ENCODE results near the gene SYDE2.
"Not testable (repeated sequence)": the region's sequence is repeated elsewhere in the genome, so short reads cannot be mapped to it uniquely, and the experiment has no call there.

Gene SYDE2, protein sequence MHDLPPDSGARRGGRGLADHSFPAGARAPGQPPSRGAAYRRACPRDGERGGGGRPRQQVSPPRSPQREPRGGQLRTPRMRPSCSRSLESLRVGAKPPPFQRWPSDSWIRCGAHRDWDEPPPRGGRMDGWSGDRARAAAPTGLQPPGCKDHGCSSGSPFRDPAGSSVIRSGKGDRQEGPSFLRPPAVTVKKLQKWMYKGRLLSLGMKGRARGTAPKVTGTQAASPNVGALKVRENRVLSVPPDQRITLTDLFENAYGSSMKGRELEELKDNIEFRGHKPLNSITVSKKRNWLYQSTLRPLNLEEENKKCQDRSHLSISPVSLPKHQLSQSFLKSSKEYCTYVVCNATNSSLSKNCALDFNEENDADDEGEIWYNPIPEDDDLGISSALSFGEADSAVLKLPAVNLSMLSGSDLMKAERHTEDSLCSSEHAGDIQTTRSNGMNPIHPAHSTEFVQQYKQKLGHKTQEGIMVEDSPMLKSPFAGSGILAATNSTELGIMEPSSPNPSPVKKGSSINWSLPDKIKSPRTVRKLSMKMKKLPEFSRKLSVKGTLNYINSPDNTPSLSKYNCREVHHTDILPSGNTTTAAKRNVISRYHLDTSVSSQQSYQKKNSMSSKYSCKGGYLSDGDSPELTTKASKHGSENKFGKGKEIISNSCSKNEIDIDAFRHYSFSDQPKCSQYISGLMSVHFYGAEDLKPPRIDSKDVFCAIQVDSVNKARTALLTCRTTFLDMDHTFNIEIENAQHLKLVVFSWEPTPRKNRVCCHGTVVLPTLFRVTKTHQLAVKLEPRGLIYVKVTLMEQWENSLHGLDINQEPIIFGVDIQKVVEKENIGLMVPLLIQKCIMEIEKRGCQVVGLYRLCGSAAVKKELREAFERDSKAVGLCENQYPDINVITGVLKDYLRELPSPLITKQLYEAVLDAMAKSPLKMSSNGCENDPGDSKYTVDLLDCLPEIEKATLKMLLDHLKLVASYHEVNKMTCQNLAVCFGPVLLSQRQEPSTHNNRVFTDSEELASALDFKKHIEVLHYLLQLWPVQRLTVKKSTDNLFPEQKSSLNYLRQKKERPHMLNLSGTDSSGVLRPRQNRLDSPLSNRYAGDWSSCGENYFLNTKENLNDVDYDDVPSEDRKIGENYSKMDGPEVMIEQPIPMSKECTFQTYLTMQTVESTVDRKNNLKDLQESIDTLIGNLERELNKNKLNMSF

DNA sequence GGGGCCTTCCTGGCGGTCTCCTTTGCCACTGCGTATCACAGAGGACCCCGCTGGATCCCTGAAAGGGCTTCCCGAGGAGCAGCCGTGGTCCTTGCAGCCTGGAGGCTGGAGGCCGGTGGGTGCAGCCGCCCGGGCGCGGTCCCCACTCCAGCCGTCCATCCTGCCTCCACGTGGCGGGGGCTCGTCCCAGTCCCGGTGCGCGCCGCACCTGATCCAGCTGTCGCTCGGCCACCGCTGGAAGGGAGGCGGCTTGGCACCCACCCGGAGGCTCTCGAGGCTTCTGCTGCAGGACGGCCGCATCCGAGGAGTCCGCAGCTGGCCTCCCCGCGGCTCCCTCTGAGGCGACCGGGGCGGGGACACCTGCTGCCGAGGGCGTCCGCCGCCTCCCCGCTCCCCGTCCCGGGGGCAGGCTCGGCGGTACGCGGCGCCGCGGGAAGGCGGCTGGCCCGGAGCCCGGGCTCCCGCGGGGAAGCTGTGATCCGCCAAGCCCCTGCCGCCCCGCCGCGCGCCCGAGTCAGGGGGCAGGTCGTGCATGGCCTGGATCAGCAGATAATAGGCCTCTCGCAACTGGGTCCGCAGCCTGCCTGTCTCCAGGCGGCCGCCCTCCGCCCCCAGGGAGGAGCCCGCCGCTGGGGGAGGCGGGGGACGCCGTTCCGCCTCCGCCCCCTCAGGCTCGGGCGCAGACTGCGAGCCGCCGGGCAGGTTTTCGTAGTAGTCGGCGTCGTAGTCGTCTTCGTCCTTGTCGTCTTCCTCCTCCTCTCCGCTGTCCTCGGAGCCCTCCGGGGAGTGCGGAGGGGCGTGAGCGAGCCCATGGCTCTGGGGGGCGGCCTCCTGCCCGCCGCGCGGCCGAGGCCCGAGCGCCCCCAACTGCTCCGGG is at the start of gene SYDE2:
SYDE2 (minus strand) TSS at position 554 of the 877 bp plus-strand sequence; CDS start at position 534, 20 bp downstream.
- peak; percentile 90 for DNase-seq

DNA sequence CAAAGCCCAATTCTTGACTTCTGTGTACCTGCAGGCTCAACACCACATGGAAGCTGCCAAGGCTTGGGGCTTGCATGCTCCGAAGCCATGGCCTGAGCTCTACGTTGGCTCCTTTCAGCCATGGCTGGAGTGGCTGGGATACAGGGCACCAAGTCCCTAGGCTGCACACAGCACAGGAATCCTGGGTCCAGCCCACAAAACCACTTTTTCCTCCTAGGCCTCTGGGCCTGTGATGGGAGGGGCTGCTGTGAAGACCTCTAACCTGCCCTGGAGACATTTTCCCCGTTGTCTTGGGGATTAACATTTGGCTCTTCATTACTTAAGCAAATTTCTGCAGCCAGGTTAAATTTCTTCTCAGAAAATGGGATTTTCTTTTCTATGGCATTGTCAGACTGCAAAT is 48.2 kb upstream of the SYDE2 start:
- not testable (repeated sequence) for DNase-seq

DNA sequence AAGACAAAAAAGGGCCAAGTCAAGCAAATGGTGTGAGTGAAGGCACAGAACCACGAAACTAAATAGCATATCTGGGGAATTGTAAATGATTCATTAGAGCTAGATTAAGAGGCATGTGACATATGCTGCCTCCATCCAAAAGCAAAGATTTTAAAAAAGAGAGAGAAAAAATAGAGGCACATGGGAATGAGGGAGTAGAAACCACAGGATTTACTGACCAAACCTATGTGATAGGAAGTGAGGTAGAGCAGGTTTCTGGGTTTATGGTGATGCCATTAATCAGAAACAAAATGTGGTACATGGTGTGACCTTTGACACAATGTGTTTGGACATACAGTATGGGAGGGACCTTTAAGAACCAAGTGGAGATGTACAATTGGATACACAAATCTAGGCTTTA is 45.1 kb upstream of the SYDE2 start:
- DNase-seq = no peak

DNA sequence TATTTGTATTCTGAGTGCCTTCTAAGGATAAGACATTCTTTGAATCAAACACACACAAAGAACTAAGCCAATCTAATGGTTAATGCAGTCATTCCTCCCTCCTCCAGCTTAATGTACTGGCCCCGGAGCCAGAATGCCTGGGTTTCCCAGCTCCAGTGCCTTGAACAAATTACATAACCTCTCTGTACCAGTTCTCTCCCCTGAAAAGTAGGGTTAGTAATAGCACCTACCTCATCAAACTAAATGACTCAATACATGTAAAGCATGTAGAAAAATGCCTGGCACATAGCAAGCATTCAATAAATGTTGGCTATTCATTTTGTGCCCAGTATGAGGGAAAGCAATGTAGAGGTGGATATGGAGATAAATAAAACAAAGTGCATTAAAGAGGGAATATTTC is 44.6 kb upstream of the SYDE2 start:
- no peak for DNase-seq

DNA sequence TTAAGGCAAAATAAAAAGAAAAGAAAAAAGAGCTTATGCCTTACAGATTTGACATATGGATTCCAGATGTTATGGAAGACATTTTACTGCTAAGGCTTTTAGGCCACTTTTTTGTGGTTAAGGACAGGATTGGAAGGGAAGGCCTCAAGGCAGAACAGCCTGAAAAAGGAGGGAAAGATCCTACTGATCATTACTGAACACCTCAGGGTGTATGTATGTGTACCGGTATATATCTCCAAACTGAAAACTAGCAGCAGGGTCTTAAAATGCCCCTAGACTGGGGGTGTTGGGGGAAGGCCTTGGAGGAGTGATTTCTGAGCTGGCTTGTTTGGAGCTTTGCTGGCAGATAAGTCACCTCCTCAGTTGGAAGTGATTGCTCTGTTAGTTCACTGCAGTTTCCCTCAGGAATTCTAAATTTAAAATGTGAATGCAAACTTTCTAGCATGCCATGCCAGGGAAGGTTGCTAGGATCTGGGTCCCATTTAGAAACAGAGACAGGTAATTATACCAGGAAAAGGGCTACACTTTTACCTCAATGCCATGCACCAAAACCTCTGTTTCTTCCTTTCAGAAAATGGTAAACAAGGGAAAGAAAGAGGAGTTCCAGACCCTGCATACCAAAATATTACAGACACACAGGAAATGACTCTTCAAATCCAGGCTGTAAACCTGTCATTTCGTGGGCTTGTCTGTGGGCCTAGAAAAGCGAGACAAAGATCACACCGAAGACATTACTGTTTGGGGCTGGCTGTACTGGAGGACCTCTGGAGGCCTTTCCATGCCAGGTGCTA is 43.6 kb upstream of the SYDE2 start:
- no peak for DNase-seq

DNA sequence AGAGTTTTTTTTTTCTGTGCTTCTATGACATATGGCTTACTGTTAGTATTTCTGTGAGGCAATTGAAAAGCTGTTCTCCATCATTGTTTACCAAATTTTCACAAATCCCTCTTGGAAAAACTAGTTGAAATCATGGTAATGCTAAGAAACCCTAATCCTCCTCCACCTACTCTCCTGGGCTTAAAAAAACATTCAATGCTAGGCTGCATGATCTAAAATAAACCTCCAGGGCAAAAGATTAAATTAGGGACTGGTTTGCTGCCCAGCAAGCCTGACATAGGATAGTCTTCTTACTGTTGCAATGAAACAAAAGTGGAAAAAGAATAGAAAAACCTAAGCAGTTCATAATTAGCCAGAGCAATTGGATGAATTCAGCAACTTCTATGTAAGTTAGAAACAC is 42.6 kb upstream of the SYDE2 start:
- no peak for DNase-seq

DNA sequence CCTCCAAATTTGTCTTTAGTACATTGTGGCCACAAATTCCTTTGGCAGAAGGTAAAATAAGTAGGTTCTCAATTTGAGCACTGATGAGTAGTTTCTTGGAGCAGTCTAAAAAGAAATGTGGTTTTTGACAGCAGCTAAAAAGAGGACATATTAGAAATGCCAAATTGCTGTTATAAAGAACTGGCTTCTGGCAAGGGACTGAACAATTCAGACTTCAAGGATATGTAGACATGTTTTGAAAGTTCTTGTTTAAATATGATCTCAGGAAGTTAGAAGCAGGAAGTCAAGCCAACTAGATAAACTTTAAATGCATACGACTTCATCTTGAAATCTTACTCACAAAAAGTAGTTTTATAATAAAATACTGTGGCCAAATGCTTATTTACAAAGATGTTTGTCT is 39.8 kb upstream of the SYDE2 start:
- no peak for DNase-seq

DNA sequence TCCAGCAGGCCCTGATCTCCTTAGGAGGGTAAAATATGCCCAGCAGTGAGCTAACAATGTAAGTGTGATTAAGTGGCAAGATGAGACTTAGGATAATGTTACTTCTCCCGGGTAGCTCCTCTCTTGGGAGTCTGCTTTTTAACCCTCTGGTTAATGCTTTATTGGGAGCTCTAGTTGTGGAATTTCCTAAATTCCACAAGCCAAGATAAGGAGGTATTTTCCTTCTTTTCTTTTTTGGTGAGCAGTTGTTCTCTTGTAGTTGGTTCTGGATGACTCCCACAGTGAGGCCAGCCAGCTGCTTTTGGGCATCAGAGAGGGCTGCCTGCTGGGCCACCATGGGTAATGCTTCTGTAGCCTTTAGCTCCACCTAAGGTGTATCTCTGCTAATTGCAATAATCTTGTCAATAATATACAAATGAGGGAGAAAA is 39.4 kb upstream of the SYDE2 start:
- no peak for DNase-seq

DNA sequence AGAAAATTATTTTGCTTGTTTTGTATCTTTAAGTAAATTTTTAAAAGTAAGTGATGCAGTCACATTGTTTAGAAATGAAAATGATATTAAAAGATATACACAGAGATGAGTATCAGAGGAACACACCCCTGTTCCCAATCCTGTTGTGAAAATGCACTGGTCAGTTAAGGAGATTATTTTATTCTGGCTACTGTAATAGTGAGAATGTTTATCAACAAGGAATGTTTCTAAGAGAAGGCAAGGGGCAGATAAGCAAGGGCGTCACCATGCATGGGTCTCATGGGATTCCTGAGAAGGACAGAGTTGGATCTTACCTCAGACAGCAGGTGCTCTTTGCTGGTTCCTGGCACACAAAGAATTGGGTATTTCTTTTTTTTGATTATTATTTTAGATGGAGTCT is 36.8 kb upstream of the SYDE2 start:
- DNase-seq = no peak

DNA sequence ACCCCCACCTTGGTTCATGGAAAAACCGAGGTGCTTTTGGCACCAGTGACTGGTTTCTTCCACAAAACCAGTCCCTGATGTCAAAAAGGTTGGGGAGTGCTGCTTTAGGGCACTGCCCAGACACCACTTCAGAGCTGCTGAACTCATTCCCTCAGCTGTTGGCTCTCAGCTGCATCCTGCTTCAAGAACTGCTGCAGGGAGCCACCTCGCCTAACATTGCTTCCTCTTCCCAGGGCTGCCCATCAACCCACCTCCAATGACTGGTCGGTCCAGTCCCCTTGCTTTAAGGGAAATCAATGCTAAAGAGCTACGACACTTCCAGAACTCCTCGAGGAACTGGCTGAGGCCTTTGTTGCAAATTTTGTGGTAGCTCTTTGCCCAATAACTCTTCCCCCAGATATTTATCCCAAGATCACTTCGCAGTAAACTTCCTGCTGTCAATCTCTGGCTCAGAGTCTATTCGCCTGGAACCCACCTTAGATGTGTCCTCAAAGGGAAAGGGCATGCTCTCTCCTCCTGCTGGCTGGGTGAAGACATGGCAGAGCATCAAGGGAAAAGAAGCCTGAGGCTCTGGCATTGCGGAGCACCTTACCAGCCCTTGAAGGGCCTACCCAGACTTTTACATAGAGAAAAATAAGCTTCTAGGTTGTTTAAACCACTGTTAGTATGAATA is 29.6 kb upstream of the SYDE2 start:
- DNase-seq = no peak

DNA sequence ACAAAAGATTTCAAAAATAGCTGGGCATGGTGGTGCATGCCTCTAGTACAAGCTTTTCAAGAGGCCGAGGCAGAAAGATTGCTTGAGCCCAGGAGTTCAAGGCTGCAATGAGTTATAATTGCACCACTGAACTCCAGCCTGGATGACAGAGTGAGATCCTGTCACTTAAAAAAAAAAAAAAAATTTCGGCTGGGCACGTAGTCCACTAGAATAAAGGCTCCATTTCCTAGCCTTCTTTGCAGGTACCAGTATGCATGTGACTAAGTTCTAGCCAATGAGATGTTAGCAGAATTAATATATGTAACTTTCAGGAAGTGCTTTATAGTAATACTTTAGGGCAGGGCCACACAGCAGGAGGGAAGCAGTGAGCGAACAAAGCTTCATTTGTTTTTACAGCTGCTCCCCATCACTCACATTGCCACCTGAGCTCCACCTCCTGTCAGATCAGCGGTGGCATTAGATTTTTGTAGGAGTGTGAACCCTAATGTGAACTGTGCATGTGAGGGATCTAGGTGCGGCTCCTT is 28.8 kb upstream of the SYDE2 start:
- no peak for DNase-seq

DNA sequence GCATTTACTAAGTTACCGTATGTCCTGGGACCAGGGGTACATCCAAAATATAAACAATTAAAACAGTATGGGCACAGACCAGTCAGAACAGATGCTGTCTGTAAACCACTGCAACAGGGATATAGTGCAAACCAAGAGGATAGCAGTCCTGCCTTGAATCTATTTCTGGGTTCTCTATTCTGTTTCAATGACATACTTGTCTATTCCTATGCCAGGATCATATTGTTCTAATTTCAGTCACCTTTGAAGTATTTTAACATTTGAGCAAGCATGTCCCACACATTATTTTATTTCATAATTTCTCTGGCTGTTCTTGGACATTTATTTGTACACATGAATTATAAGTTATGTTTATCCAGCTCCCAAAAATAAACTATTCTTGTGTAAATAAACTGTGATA is 28.2 kb upstream of the SYDE2 start:
- no peak for DNase-seq

DNA sequence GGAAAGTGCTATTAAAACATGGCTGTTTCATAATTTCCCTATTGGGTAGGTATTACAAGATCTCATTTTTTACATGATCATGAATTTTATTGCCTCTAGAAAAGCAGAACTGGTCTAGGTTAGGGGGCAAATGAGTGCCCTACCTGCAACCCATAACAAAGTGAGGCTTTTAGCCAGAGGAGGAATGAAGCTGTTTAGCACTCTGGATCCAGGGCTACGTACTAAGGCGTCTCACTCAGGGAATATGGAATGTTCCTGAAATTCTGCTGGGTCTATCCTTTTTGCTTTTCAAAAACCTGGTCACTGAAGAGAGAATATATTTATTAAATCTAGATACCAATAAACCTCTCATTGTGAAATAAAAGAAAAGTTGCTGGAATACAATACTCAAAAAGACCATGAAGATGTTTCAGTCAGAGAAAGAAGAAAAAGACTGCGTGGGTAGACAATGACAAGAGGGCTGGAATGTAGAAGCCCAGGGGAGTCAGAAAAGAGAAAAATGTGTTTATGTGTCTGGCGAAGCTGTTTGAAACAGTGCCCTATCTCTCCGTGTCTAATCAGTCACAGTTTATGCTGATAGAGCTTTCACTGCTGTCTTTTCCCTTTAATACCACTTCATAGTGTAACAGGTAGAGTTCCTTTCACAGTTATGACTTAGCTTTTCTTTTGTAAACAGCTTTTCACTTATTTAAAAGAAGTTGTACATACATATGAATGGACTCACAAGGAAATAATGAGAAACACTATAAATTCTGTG is 25.0 kb upstream of the SYDE2 start:
- DNase-seq = no peak

DNA sequence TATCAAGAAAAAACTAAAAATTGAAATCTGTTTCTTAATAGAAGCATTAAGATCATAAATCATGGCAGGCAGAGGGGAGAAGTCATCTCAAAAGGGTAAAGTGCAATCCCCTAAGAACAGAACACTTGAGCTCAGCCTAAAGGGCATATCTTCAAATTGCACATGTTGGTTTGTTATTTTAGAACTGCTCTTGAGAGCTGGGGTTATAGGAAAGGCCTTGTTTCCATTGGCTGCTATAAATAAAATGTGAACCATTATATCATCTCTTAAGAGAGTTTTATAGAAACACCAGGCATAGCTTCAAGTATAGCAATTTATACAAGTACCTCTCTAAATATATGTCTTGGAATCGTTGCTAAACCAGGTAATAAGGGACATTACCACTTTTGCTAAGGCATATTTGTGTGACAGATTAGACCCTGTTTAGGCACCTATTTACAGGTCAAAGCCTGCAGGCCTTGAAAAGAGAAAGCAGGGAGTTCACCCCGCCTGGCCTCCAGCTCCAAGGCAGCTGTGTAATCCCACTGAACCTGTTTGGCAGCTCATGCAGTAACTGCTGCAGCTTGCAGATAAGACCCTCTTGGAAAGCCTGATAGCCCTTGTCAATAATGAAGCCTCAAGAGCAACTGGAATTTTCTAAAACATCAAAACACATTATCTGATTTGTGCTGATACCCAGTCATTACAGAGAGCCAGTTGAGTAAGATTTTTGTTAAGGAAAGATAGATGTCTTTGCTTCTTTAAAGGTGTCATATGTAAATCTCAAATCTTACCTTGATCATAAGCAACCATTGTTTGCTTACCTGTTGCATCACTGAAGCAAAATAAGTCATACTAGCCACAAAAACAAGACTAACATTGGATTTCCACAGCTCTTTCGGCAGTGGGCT is 24.2 kb upstream of the SYDE2 start:
- DNase-seq = no peak

DNA sequence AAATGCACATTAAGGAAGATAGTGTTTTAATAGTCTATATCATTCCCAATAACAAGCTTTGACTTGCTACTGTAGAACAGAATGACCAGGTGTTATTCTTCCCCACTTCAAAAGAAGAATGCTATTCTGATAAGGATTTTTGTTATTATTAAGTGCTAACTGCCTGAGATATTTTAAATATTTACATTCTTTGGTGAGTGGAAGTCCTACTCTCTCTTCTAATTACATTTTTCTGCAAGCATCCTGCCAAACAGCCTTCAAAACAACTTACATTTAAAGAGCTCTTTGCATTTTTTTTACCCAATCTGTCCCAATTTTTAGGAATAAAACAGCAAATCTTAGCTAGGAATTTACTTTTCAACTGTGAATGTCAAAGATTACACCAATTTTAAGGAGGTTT is 23.5 kb upstream of the SYDE2 start:
- DNase-seq = no peak

DNA sequence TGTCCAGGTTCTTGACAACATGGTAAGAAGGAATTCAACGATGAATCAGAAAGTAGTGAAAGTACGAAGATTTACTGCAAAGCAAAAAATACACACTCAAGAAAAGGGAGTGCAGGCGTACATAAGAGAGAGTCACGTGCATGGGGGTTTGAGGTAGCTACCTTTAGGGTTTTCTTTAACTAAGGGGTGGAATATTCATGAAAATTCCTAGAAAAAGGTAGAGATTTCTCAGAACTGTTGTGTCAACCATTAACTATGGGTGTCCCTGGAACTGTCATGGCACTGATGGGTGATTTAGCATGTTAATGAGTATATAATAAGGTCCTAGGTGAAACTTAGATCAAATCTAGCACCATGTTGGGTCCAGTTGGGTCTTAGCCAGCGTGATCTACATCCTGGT is 22.5 kb upstream of the SYDE2 start:
- no peak for DNase-seq

DNA sequence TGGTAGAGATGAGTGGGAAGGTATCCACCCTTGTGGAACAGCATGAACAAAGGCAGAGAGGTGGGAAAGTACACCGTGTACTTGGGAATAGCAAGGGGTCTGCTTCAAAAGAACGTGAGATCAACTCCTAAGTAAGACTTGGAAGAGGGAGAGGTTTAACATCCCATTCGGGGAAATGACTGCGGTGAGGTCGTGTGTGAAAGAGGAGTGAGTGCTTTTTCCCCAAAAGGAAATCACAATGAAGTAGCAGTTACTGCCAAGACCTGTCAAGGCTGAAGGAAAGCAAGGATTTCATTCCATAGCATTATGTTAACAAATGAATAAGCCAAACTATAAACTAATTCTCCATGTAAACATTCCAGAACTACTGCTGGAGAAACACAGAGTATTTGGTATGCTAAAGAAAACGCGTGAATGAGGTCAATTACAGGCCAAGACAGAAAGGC is 20.0 kb upstream of the SYDE2 start:
- no peak for DNase-seq

DNA sequence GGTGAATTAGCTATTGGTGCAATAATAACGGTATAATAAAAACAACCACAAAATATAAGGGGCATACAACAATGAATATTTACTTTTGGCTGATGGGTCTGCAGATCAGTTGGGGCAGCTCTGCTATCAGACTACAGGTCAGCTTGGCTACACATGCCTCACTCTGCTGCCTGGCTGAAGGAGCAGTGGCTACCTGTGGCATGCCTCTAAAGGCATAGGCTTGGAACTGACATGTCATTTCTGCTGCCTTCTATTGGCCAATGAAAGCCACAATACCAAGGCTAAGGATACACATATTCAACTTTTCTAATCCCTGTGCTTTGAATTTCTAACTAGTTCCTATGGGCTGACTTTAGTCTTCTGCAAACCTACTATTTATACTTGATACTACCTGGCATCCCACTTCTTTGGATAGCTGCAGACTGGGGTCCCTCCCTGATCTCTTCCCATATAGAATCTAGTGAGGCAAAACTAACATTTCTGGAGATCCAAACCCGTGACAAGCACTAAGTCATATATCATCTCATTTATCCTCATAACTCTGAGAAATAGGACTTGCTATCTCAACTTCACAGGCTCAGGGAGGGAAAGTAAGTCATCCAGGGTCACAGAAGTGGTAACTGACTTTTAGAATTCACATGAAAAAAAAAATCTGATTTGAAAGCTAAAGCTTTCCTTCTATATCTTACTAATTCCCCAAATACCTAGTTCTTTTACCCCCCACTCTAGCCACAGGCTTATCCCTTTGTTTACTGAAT is 19.2 kb upstream of the SYDE2 start:
- no peak for DNase-seq

Data from activated effector memory CD4-positive, alpha-beta T cell treated with anti-CD3 and anti-CD28 coated beads, Interleukin-2, amount 50 U/mL, for 16 hours (primary cell).